HG02623 (cell line): ENCODE results near the gene ANTKMT.

Source experiments
- ATAC-seq: cut with Tn5 transposase; IDR thresholded peaks from one replicate; pipeline ENCODE4 v1.9.1; 2021; ENCODE audit warnings: moderate library complexity; ENCODE audit not compliant: unreplicated experiment

The ANTKMT gene

GRCh38 chr16:695355-696089, 25.4 kb upstream of the ANTKMT start:
- ATAC-seq: no peak

DNA sequence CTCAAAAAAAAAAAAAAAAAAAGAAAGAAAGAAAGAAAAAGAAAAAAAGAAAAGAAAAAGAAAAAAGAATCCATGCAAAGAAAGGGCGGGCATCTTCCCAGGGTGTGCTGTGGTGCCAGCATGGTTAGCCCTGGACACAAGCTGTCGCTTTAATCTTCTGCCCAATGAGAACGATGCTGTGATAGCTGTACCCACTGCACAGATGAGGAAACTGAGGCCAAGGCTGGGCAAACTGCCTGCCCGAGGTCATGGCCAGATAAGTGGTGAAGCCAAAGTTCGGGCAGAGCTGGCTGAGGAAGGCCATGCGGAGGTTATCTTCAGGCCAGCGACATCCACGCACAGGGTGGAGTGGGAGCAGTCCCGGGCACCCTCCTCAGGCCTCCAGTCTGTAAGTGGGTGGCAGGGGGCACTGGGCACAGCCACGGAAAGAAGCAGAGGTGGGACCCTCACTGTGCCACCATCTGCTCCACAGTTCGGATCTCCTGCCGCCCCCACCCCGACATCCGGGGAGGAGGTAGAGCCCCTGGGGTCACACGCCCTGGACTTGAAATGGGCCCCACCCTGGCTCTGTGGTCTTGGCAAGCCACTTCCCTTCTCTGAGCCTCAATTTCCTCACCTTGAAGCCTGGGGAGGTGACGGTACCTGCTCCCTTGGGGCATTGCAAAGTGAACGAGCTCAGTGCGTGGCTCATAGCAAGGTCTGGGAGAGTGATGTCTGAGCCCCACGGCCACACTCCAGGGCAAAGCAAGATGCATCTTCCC, 21.9 kb upstream of the ANTKMT start:
- no peak for ATAC-seq

DNA sequence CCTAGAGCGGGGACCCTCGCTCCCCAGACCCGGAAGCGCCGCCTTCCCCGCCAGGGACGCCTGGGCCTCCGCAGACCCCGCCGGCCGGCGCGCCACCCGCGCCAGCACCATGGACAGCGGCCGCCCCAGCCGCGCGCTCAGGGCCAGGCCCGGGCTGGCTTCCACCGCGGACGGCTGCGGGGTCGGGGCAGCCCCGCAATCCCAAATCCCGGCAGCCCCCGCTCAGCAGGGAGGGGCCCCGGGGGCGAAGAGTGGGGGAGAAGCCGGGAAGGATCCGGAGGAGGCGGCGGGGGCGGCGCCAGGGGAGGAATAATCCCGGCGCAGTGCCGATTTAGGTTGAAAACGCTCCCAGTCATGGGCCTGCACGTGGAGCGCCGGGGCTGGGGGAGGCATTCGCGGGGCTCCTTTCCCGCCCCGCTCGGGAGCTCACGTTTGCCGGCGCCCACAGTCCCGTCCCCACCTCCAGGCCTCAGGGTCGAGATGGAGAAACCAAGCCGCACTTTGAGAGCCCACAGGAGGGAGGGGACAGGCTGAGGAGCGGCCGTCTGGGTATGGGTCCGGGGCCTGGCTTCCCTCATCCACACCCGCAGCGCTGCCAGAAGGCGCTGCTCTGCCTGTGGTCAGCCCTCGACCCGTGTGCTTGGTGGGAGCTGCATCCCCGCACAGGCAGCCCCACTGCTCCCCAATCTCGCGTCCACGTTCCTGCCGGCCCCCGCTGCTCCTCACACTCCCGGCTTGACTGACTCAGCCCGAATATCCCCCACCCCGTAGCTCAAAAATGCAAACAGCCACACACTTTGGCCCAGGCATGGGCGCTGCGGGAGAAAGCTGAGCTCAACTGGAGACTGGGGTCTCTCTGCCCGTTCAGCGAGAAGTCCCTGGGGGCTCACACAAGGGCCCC, 20.0 kb upstream of the ANTKMT start:
- no peak for ATAC-seq

DNA sequence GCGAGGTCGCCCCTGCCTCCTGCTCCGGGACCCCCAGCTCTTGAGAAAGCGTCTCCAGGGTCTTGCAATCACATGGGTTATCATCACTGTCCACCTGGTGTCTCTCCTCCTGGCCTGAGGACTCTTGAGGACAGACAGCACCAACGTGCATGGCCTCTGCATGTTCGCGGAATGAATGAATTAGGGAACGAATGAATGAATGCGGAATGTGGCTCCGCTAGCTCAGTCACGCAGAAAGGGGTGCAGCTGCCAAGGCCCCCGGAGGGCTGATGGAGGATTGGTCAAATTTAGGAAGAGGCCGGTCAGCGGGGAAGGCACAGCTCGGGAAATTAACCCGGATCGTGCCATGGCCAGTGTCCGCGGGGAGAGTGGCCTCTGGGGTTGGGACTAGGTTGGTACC, 18.6 kb upstream of the ANTKMT start:
- no peak for ATAC-seq

DNA sequence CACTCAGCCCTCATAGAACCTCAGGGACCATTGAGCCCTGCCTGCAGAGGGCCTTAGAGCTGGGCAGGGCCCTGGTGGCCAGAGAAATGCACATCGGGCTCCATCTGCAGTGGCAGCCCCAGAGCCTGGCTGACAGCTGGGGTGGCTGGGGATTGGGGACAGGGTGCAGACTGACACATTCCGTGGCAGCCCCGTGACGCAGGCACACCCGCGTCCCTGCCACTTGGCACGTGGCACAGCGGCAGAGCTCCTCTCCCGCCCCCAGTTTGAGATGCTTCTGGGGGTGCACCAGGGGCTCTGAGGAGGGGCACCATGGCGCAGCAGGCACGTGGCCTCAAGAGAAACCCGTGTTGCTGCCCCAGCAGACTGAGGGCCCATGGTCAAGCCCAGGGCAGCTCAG, 17.5 kb upstream of the ANTKMT start:
- no peak for ATAC-seq

DNA sequence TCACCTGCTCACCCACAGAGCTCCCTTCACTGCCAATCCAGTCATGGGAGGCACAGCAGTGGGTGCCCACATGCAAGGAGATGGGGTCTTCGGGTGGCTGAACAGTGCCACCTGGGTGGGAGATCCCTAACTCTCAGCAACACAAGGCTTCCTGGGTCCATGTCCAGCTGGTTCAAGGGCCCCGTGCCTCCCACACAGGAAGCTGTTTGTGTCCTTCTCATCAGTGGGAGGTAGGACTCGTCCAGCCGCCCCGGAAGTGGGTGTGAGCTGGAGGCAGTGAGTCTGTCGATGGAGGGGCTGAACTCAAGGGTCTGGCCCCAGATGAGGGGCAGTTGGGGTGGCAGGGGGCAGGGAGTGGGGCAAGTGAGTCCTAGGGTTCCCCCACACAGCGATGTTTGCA, 16.9 kb upstream of the ANTKMT start:
- no peak for ATAC-seq

DNA sequence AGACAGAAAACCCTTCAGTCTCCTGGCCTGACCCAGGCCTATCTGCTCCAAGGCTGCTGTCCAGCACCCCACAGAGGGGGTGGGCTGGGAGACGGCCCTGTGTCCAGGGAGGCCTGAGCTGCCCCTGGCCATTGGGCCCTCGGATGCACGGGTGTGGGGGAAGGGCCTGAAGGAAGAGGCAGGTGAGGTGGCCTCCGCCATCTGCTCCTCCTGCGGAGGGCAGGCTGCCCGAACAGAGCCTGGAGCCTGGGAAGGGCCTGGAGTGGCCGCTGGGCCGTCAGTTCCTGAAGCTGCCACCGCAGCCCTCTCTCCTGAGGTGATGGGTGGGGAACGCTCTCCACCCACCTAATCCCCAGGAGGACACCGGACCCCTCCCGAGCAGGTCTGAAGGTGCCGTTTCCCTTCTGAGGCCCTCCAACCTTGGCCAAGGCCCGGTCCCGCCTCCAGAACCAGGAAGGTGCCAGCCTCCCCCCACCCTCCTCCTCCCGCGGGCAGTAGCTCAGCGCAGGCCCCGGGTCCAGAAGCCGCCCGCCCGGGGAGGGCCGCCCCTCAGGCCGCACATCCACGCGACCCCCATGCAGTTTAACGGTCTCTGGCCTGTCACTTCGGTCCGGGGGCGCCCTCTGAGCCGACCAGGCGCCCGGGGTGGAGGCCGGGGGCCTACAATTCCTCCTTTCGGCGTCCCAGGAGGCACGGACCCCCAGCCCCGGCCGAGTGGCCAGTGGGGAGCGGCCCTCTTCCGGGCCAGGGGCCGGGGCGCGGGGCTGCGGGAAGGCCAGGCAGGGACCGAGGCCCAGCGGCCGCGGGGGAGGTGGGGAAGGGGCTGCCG, 16.2 kb upstream of the ANTKMT start:
- ATAC-seq: no peak

- no peak for ATAC-seq
Measured at GRCh38 chr16:705431-706188, 15.3 kb upstream of the ANTKMT start, which contains the start of gene FBXL16. Gene FBXL16 (minus strand): TSS chr16:705801. CDS start chr16:697405, 8,396 bp downstream.

DNA sequence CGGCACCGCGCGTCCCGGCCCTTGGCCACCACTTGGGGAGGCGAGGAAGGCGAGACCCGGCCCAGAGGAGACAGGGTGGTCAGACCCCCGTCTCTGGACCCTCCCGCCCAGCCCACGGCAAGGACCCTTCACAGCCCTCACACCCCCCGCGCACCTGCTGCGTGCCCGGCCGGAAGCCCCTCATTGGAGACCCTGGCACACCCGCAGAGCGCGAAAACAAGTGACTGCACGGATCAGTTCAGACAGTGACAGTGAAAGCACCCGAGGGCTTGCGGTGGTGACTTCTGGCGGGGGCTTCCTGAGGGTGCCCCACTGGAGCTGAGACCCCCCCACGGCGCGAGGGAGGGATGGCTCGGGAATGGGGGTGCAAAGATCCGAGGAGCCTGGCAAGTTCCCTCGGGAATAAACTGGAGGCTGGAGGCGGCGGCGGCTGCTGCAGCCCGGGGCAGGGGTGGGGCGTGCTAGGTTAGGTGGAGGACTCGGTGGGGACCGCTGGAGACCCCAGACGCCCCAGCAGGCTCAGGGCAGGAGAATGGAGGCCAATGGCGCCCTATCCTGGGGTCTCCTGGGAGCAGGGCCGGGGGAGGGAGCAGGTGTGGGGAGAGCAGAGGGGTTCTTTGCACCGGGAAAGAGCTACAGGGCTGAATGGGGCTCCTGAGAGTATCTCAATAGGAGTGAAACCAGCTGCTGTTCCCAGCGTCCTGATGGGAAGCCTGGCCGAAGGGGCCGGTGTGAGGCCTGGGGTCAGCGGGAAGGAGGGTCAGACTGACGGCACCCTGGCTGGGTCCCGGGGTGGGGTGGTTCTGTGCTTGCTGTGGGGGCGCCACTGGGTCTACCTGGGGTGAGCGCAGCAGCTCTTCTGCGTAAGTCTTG, 14.5 kb upstream of the ANTKMT start:
- ATAC-seq: no peak

DNA sequence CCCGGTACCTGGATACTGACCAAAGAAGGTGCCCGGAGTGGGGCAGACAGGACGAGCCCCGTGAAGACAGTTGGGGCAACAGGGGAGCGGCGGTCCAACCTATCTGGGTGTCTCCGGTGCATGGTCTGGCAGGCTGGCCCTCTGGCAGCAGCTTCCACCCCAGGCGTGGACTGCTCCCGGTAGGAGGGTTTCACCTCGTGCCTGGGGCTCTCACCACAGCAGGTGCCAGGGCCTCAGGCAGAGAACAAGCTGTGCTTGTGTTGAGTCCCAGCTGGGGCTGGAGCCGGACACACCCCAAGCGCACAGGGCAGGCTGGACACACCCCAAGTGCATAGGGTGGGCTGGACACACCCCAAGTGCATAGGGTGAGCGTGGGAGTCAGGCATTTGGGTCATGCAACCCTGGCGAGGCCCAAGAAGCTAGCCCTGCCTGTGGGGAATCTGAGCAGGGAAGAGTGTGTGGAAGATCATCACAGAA, 13.8 kb upstream of the ANTKMT start:
- no peak for ATAC-seq

- ATAC-seq: no peak
Measured at GRCh38 chr16:708019-708418, 12.9 kb upstream of the ANTKMT start.

- ATAC-seq: no peak
Measured at GRCh38 chr16:708959-709358, 12.0 kb upstream of the ANTKMT start.

- no peak for ATAC-seq
Measured at GRCh38 chr16:709566-710499, 11.1 kb upstream of the ANTKMT start.

DNA sequence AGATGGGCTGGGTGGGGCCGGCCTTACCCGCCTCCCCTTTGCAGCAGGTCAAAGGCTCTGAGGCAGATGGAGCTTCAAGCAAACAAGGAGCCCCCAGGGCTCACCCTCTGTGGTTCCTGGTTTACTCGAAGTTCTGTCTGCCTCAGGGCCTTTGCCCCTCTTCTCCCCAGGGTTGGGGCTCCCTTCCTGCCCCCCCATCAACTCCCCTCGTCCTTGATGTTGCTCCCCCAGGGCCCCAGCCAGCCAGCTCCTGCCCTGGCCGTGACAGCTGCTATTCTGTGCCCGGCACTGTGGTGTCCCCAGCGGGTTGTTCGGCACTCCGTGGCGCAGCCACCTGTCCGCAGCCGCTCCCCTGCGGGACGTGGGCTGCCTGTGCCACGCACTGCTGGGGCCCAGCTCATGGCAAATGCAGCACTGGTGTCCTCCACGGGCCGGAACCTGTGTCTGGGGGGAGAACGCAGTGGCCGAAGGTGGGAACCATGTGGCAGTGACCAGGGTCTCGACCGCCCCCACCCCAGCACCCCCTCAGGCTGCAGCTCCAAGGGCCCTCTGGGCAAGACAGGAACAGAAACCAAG, 10.4 kb upstream of the ANTKMT start:
- ATAC-seq: no peak

DNA sequence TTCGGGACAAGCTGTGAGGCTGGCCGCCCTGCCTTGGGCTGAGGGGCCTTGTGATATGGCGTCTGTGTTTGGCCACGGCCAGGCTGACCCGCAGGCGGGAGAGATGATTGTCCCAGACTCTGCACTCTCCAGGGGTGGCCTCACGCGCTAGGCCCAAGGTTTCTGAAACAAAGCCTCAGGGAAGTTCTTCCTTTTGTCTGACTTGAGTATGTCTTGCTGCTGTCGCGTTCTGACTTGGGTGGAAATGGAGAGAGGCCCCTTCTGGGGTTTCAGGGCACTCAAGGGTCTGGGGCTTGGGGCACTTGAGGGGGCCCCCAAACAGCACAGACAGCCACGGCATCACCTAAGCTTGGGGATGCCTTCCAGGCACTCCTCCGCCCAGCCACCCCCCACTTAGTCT, 9.9 kb upstream of the ANTKMT start:
- ATAC-seq: no peak

DNA sequence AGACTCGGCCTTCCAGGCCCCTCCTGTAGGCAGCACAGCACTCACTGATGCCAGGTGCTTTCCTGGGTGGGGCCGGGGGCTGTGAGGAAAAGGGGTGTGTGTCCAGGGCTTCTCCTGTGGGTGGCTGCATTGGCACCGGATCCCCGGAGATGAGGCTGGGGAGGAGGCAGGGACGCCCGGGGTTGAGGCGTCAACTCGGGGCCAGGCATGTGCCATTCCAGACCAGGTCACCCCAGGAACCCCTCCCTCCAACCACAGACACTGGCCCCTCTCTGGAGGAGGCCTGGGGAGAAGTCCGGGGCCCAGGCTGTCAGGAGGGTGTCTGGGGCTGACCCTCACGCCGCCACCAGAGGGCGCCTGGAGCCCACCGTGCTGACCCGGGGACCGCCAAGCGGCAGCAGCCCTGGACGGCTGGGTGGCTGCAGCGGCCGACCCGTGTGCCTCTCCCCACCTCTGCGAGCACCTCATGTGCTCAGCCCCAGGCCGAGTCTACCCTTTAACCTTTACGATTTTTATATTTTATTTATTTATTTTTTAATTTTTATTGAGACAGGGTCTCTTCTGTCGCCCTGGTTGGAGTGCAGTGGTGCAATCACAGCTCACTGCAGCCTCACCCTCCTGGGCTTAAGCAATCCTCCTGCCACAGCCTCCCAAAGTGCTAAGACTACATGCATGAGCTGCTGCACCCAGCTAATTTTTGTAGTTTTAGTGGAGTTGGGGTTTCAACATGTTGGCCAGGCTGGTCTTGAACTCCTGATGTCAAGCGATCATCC, 9.2 kb upstream of the ANTKMT start:
- ATAC-seq: no peak
